ENCODE results near the gene AGAP6.
"Not testable (repeated sequence)": the region's sequence is repeated elsewhere in the genome, so short reads cannot be mapped to it uniquely, and the experiment has no call there.

DNA sequence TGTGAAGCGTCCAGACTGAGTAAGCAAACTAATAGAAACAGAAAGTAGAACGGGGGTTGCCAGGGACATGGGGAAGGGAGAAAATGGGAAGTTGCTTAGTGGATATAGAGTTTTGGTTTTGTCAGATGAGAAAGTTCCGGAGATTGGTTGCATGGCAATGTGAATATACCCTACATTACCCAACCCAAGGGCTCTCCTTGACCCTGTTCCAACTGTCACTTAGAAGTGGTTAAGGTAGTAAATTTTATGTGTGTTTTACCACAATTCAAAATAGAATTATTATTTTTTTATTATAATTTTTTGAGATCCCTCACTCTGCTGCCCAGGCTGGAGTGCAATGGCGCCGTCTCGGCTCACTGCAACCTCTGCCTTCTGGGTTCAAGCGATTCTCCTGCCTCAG lies 25.8 kb downstream of the AGAP6 start:
- TF ChIP-seq, protein P1, sequence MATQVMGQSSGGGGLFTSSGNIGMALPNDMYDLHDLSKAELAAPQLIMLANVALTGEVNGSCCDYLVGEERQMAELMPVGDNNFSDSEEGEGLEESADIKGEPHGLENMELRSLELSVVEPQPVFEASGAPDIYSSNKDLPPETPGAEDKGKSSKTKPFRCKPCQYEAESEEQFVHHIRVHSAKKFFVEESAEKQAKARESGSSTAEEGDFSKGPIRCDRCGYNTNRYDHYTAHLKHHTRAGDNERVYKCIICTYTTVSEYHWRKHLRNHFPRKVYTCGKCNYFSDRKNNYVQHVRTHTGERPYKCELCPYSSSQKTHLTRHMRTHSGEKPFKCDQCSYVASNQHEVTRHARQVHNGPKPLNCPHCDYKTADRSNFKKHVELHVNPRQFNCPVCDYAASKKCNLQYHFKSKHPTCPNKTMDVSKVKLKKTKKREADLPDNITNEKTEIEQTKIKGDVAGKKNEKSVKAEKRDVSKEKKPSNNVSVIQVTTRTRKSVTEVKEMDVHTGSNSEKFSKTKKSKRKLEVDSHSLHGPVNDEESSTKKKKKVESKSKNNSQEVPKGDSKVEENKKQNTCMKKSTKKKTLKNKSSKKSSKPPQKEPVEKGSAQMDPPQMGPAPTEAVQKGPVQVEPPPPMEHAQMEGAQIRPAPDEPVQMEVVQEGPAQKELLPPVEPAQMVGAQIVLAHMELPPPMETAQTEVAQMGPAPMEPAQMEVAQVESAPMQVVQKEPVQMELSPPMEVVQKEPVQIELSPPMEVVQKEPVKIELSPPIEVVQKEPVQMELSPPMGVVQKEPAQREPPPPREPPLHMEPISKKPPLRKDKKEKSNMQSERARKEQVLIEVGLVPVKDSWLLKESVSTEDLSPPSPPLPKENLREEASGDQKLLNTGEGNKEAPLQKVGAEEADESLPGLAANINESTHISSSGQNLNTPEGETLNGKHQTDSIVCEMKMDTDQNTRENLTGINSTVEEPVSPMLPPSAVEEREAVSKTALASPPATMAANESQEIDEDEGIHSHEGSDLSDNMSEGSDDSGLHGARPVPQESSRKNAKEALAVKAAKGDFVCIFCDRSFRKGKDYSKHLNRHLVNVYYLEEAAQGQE (IDR thresholded peaks at IDR 0.05; ENCODE audit: borderline replicate concordance), result not testable (repeated sequence)
- not testable (repeated sequence) for TF ChIP-seq TAF1 (IDR thresholded peaks at IDR 0.05; ENCODE audit: low read depth)

Data from neural cell (in vitro differentiated cells).